Ovary (tissue), 9 donors: ENCODE results near the gene INTS11. TPM values are rescaled to one million over a fixed set of nuclear protein-coding genes. Genes with fewer than 3 reads are reported as not detected.

Experiments used
- DNase-seq, 5 donors: peaks; one replicate each; pipeline ENCODE4 v3.0.0-alpha.2; 2019 to 2020
- H3K27ac ChIP-seq, 2 donors: fragments of 200-600 bp; one replicate each; pipeline versions ENCODE4 v1.5.1 to v1.8.0; 2019 to 2022
- H3K27me3 ChIP-seq: fragments of 200-600 bp; one replicate; pipeline ENCODE4 v1.8.0; 2022
- H3K36me3 ChIP-seq: fragments of 200-600 bp; sonication (generic); one replicate; pipeline ENCODE4 v1.5.1; 2019
- H3K4me1 ChIP-seq: one replicate; pipeline ENCODE4 v1.8.1; 2013; ENCODE audit warnings: mild to moderate bottlenecking, moderate library complexity; ENCODE audit not compliant: insufficient read depth
- H3K4me3 ChIP-seq: fragments of 200-600 bp; sonication (generic); one replicate; pipeline ENCODE4 v1.5.1; 2017
- H3K9me3 ChIP-seq, 2 donors: fragments of 200-600 bp in 1 of 2; sonication (generic) in 1 of 2; one replicate each; pipeline versions ENCODE4 v1.5.1 to v1.8.1; 2013 to 2019; ENCODE audit warnings: mild to moderate bottlenecking in 1 of 2, moderate library complexity in 1 of 2
- EP300 ChIP-seq: sonication (generic); formaldehyde crosslinking; IDR thresholded peaks from one replicate; pipeline ENCODE4 v1.6.1; 2017; ENCODE audit warnings: antibody characterized with exemption
- POLR2A ChIP-seq: fragments of 450-650 bp; IDR thresholded peaks from one replicate; pipeline ENCODE4 v1.6.1; 2017; ENCODE audit warnings: antibody characterized with exemption, mild to moderate bottlenecking, moderate library complexity
- WGBS, 3 donors: extraction: QIAGEN DNeasy Blood & Tissue Kit in 1 of 3; methylation state at CpG; one replicate each; pipeline versions ENCODE4 v1.1.5 to v1.1.7; 2013 to 2017; 5-methylcytosine and 5-hydroxymethylcytosine counted together
- intact Hi-C, 4 donors: fragments of 100-400 bp; cut with DNase I; formaldehyde crosslinking; loops; one replicate each; pipeline versions ENCODE4 v1.11.0 to v1.15.1; 2022 to 2023
- polyA plus RNA-seq, 2 donors: library from polyadenylated mRNA; stranded (reverse); fragments of 200-250 nt in 1 of 2; fragments of 350-450 nt in 1 of 2; fragmentation: Illumina TruSeq in 1 of 2; extraction: RNeasy Lipid Tissue Mini Kit (QIAGEN cat#74804) in 1 of 2; gene quantifications; one replicate each; pipeline ENCODE4 v1.2.3, GENCODE V29; 2013 to 2014
- total RNA-seq, 7 donors: library from RNA; depleted of rRNA in 2 of 7; stranded (reverse); fragments of >200 nt in 2 of 7; fragmentation: NEBNext Ultra II Directional in 3 of 7; extraction: Animal tissue kit (Norgen Biotek cat#: 25700) in 3 of 7; gene quantifications; one replicate each; pipeline versions ENCODE4 v1.1.0 to v1.2.4, GENCODE V29; 2016 to 2023
- TF ChIP-seq, protein P1 (sequence below), 3 donors: fragments of 450-650 bp in 2 of 3; fragments of 200-600 bp in 1 of 3; IDR thresholded peaks; one replicate each; pipeline versions ENCODE4 v1.5.1 to v1.8.0; 2016 to 2022; ENCODE audit warnings: antibody characterized with exemption in 3 of 3, mild to moderate bottlenecking in 1 of 3
- donor health status: DM: no; HTN: no; CAD: no; lungs with moderate emphysema.
- donor health status: DM: no; HTN: no; CAD: no.
- donor health status: Bipolar disorder and iron deficiency.
- donor health status: DM: yes; HTN: yes; CAD: no.
- donor health status: DM: no; HTN: no; CAD: no.
- donor health status: DM: yes; HTN: yes; CAD: no.

The INTS11 gene
- total and polyA plus RNA-seq, 9 donors: 72.6 to 135 (median 109) TPM

DNA sequence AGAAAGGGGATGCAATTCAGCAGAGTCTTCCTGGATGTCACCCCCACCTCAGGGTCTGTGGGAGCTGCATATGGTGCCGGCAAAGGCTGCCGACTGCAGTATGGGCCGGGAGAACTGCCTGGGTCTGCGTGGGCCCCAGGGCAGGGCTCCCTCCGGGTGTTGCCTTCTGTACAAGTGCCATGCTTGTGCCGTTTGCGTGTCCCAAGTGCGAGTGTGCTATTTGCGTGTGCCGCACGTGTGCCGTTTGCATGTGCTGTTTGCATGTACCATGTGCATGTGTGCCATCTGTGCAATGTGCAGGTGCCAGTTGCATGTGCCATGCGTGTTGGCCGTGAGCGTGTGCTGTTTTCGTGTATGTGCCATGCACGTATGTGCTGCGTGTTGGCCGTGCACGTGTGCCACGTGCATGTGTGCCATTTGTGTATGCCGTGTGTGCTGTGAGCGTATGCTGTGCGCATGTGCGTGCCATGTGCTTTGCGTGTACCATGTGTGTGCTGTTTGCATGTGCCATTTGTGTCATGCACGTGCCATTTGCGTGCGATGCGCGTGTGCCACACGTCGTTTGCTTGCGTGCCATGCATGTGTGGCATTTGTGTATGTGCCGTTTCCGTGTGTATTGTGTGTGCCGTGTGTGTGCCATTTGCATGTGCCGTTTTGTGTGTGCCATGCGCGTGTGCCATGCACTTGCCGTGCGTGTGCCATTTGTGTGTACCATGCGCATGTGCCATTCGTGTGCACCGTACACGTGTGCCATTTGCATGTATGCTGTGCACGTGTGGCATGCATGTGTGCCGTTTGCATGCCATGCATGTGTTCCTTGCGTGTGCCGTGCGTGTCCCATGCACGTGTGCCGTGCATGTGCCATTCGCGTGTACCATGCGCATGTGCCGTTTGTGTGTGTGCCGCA is 5.1 kb upstream of the INTS11 start:
- TF ChIP-seq EP300: no peak
- TF ChIP-seq, protein P1, sequence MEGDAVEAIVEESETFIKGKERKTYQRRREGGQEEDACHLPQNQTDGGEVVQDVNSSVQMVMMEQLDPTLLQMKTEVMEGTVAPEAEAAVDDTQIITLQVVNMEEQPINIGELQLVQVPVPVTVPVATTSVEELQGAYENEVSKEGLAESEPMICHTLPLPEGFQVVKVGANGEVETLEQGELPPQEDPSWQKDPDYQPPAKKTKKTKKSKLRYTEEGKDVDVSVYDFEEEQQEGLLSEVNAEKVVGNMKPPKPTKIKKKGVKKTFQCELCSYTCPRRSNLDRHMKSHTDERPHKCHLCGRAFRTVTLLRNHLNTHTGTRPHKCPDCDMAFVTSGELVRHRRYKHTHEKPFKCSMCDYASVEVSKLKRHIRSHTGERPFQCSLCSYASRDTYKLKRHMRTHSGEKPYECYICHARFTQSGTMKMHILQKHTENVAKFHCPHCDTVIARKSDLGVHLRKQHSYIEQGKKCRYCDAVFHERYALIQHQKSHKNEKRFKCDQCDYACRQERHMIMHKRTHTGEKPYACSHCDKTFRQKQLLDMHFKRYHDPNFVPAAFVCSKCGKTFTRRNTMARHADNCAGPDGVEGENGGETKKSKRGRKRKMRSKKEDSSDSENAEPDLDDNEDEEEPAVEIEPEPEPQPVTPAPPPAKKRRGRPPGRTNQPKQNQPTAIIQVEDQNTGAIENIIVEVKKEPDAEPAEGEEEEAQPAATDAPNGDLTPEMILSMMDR (IDR thresholded peaks at IDR 0.05): no peak
- no peak for TF ChIP-seq POLR2A
- WGBS, 3 donors: 81 to 86% (median 82%) methylated on average over 56 to 58 of the region's 58 CpGs
- intact Hi-C loops: no loop called here

DNA sequence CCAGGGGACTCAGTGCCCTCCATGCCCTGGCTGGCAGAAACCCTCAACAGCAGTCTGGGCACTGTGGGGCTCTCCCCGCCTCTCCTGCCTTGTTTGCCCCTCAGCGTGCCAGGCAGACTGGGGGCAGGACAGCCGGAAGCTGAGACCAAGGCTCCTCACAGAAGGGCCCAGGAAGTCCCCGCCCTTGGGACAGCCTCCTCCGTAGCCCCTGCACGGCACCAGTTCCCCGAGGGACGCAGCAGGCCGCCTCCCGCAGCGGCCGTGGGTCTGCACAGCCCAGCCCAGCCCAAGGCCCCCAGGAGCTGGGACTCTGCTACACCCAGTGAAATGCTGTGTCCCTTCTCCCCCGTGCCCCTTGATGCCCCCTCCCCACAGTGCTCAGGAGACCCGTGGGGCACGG is 3.8 kb upstream of the INTS11 start:
- WGBS, 3 donors: 66 to 71% (median 71%) methylated on average over 9 to 15 of the region's 15 CpGs
- no peak for TF ChIP-seq EP300
- TF ChIP-seq POLR2A: no peak
- TF ChIP-seq, protein P1 (IDR thresholded peaks at IDR 0.05): no peak
- H3K27me3 ChIP-seq: no peaks in the 10 kb centered on the region
- H3K27ac ChIP-seq: no peak overlapping the region
- peaks cover 10% of the 10 kb centered on the region for H3K4me1 ChIP-seq
- H3K36me3 ChIP-seq: no peaks in the 10 kb centered on the region
- intact Hi-C loops: no loop called here
- no peak overlapping the region for H3K4me3 ChIP-seq
- no peaks in the 10 kb centered on the region for H3K9me3 ChIP-seq
- no peak for DNase-seq

More for the DNA sequence above, 5.1 kb upstream of the INTS11 start:
- Histone ChIP-seq H3K36me3 (no peaks in the 10 kb centered on the region), H3K9me3 (no peaks in the 10 kb centered on the region), H3K27ac (no peak overlapping the region), H3K4me3 (no peak overlapping the region), H3K4me1 (peaks cover 6% of the 10 kb centered on the region), H3K27me3 (no peaks in the 10 kb centered on the region)
- DNase-seq: no peak

DNA sequence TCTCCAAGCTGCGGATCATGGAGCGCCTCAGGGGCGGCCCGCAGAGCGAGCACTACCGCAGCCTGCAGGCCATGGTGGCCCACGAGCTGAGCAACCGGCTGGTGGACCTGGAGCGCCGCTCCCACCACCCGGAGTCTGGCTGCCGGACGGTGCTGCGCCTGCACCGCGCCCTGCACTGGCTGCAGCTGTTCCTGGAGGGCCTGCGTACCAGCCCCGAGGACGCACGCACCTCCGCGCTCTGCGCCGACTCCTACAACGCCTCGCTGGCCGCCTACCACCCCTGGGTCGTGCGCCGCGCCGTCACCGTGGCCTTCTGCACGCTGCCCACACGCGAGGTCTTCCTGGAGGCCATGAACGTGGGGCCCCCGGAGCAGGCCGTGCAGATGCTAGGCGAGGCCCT is 2.8 kb upstream of the INTS11 start:
- H3K9me3 ChIP-seq: no peaks in the 10 kb centered on the region
- H3K27me3 ChIP-seq: no peaks in the 10 kb centered on the region
- DNase-seq: no peak
- peaks cover 10% of the 10 kb centered on the region for H3K4me1 ChIP-seq
- intact Hi-C loops: no loop called here
- WGBS, 3 donors: 84 to 90% (median 87%) methylated on average over 40 of the region's 40 CpGs
- H3K4me3 ChIP-seq: no peak overlapping the region
- no peaks in the 10 kb centered on the region for H3K36me3 ChIP-seq
- TF ChIP-seq POLR2A: no peak
- no peak overlapping the region for H3K27ac ChIP-seq

DNA sequence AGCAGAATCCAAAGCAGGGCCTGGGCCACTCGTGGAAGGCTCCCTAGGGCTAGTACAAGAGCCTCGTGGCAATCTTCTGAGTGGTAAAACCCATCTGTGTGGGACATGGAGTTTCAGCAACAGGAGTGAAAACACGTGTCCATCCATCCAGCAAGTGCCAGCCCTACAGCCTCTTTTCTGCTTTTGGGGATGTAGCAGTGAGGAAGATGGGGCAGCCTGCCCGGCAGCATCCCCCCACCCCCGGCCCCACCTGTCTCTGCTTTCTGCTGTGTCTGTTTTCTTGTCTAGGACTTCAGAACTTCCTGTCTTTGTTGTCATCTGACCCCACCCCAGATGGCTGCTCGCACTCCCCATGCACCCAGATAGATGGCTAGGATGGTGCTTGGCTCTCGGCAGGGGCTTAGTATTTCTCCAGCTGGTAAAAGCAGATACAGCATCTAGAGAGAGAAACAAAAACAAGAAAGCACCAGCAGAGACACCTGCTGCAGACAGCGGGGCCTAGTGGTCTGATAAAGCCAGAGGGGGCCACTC is 1.7 kb upstream of the INTS11 start:
- Histone ChIP-seq H3K9me3 (no peaks in the 10 kb centered on the region), H3K4me1 (peaks cover 10% of the 10 kb centered on the region), H3K27me3 (no peaks in the 10 kb centered on the region), H3K36me3 (no peaks in the 10 kb centered on the region), H3K27ac (no peak overlapping the region), H3K4me3 (no peak overlapping the region)
- intact Hi-C loops: no loop called here
- DNase-seq: no peak
- TF ChIP-seq POLR2A (no peak), EP300 (no peak)
- WGBS, 3 donors: 56 to 63% (median 60%) methylated on average over 8 of the region's 8 CpGs

DNA sequence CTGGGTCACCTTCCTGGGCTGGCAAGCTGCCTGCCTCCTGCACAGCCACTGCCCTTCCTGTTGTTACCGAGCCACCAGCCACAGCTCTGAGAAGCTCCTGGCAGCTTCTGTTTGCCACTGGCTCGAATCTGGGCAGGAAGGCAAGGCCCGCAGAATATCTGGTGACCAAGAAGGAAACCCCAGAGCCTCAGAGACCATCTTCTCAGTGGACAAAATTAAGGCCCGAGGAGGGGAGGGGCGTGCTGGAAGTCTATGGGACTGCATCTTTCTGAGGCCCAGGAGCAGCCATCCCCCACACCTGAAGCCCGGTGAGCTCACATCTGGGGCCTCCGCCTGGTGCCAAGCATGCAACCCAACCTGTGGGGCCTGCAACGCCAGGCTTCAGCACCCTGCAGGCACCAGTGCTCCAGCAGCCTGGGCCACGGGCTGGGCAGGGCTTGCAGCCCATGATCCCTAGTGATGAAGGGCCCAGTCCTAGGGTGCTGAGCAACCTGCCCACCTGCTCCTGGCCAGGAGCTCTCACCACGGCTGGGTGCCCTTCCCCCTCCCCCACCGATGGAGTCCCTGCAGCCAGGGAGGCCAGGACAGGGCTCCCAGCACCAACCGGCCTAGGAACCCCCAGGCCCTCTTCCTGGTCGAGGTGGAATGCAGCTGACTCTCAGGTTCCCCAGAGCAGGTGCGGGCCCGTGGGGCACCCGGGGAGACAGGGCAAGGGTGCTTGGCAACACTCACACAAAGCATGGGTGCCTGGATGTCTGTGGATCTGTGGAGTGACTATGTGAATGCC is 1.0 kb upstream of the INTS11 start:
- no peak for DNase-seq
- Histone ChIP-seq H3K36me3 (no peaks in the 10 kb centered on the region), H3K27me3 (no peaks in the 10 kb centered on the region), H3K4me1 (peaks cover 10% of the 10 kb centered on the region), H3K9me3 (no peaks in the 10 kb centered on the region), H3K27ac (peak overlapping the region; percentile 1 to 74), H3K4me3 (peak overlapping the region; percentile 78)
- TF ChIP-seq POLR2A: no peak
- no peak for TF ChIP-seq EP300
- TF ChIP-seq, protein P1 (IDR thresholded peaks at IDR 0.05): no peak
- 42 to 52% (median 50%) methylated on average over 12 to 16 of the region's 16 CpGs for whole genome bisulfite sequencing, 3 donors
- intact Hi-C loops: loop anchor here in 1 of 4 donors (2.0 kb wide), 1 partner anchor 23 kb away; the partner anchor contains the start of gene DVL1
